Activated CD4-positive, alpha-beta T cell treated with anti-CD3 and anti-CD28 coated beads, Interleukin-2, amount 50 U/mL, for 24 hours (primary cell): ENCODE measurements around the gene PROS1.
"Not testable (repeated sequence)": the region's sequence is repeated elsewhere in the genome, so short reads cannot be mapped to it uniquely, and the experiment has no call there.

Experiments
- DNase-seq, 2 donors: peaks; one replicate each; pipeline ENCODE4 v3.0.0-alpha.2; 2020; ENCODE audit warnings: low read depth in 1 of 2, low spot score in 1 of 2

PROS1 gene

DNA sequence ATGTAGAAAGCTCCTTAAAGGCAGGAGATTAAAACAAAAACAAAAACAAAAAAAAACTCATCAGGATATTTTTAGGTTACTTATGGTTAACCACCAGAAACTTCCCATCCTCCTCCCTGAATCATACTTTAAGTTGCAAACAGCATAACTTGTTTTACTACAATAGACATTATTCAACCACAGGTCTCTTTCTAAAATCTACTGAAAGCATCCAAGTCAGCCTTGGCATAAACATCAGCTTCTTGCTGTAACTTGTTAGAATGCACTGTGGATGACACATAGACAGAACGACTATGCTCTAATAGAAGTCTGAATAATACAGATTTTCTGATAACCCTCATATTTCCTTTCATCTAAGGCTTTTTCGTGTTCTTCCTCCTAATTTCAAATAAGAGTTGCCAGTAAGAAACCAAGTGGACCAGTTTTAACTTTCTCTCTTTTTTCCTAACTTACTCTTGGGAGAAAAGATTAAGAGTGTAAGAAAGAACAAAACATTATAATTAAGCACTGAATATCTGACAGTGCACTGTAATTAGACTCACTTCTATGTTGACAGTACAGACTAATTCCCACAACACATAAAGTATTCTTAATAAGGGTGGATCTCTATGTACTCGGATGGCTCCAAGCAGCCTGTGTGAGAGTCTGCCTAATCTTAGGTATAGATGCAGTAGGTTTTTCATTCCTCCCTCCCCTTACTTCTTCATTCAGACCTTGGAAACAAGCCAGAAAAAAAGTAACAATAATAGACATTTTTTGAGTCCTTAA, 95.3 kb downstream of the PROS1 start:
- not testable (repeated sequence) for DNase-seq

DNA sequence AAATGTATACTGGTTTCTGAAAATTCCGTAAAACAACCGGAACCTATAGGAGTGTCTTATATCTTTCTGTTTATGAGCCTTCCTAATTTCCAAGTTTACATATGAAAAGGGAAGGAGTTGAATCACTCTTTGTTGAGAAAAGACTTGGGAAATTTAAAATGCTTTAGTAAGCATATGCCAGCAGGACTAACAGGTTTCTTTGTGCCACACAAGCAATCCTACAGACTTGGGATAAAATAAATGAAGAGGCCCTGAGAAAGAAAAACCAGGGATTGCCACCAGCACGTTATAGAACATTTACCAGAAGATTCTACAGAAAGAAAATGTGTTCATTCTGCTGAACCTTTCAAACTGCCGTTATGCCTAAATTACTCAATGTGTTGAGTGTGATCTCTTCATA, 96.3 kb downstream of the PROS1 start:
- DNase-seq, result not testable (repeated sequence)

DNA sequence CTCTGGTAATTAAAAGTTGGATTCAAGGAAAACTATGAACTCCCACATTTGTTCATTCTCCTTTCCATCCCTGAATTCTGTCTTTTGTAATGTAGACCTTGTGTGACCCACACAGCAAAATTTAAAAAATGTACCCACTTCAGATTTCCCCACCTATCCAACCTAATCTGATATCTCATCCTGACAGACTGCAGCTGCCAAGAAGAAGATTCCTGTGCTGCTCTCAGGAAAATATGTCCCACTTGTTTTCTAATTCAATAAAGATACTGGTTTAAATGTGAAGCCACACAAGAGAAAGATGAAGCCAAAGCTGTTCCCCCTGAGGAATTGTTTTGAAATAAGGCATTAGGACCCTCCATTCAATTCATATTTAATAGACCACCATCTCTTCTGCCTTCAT, 100.3 kb downstream of the PROS1 start:
- not testable (repeated sequence) for DNase-seq

DNA sequence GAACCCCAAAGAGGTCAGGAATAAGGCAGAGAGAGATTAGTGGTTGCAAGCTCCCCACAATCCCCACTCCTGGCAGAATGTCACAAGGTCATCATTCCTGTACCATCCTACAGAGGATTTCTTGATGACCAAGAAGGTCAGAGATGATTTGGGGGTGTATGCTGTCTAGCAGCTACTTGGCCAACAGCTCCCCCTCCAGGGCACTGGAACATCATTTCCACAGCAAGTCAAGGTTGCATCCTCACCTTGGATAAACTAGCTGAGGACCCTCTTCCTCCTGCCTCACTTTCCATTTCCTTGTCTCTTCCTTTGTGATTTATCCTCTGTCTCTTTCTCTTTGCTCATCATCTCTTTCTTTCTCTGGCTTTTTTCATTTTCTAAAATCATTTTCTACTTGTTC, 106.3 kb downstream of the PROS1 start:
- DNase-seq, result no peak

DNA sequence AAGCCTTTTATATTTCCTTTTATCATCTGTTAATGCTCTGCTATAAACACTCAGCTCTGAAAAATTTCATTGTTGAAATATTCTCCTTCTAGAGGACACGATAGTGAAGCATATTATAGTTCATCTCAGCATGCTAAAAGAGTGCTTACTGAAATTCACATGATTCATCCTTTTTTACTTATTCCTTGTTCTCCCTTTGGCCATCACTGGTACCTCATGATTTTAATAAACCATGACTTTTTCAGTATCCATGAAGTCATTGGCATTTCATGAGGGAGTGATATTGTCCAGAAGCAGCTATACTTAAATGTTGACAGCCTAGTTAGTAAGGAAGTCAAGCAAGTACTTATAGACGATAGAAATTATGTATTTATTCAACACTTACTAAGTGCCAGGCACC, 112.7 kb downstream of the PROS1 start:
- DNase-seq, result no peak

DNA sequence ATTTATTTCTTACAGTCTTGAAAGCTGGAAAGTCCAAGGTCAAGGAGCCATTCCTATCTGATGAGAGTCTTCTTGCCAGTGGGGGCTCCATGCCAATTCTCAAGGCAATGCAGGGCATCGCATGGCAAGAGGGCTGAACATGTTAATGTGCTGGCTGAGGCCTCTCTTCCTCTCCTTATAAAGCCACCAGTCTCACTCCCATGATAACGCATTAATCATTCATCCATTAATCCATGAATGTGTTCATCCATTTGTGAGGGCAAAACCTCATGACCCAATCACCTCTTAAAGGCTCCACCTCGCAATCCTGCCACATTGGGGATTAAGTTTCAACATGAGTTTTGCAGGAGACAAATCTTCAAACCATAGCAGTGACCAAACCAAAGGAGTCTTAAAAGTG, 118.3 kb downstream of the PROS1 start:
- no peak for DNase-seq

DNA sequence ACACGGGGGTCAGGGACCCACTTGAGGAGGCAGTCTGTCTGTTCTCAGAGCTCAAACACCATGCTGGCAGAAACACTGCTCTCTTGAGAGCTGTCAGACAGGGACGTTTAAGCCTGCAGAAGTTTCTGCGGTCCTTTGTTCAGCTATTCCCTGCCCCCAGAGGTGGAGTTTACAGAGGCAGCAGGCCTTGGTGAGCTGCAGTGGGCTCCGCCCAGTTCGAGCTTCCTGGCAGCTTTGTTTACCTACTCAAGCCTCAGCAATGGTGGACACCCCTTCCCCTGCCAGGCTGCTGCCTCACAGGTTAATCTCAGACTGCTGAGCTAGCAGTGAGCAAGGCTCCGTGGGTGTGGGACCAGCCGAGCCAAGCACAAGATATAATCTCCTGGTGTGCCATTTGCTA, 121.5 kb downstream of the PROS1 start:
- not testable (repeated sequence) for DNase-seq

DNA sequence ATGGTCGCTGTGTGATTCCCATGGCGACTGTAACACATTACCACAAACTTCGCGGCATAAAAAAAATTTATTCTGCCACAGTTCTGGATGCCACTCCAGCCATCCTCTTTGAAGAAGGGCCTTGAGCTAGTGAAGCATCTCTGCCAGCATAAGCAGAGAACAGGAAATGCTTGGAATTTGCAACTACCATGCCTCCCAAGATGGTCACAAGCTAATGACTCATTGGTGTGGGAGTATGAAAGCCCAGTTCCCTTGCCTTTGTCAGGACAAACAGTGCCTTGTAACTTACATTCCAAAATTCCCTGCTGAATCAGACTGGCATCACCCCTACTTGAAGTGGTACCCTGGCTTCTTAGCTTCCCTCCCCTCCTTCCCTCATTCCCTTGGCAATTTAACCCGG, 129.7 kb downstream of the PROS1 start:
- no peak for DNase-seq

DNA sequence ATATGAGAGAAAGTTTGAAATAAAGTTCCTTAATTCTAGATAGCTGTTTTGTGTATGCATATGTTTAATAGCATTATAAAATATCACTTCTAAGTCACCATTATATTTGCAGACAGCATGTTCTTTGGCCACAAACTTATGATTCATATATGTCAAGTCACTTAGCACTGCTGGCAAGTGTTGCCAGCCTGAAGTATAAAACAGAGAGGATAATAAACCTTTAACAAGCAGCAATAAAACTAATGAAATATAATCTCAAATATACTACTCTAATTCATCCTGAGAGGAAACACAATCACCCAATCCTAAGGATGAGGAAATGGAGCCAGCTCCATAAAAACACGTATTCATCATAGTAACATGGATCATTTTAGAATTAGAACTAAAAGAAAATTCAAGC, 134.5 kb downstream of the PROS1 start:
- not testable (repeated sequence) for DNase-seq
